GM18867 (cell line): Measurements from ENCODE around the gene TIMM8B.
"Not testable (repeated sequence)": the region's sequence is repeated elsewhere in the genome, so short reads cannot be mapped to it uniquely, and the experiment has no call there.

ENCODE experiments used
- ATAC-seq: cut with Tn5 transposase; IDR thresholded peaks from one replicate; pipeline ENCODE4 v1.9.1; 2021; ENCODE audit warnings: mild to moderate bottlenecking, moderate library complexity; ENCODE audit not compliant: unreplicated experiment

TIMM8B gene, protein sequence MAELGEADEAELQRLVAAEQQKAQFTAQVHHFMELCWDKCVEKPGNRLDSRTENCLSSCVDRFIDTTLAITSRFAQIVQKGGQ

GRCh38 chr11:112086422-112087191 is at the start of gene TIMM8B, which contains the start of gene SDHD:
Gene TIMM8B, minus strand, starts transcription at chr11:112086756. Its CDS starts 33 bp downstream, at chr11:112086723.
Gene SDHD, plus strand, starts transcription at chr11:112086873. Its CDS starts 35 bp downstream, at chr11:112086908.
- peak; percentile 85 for ATAC-seq

DNA sequence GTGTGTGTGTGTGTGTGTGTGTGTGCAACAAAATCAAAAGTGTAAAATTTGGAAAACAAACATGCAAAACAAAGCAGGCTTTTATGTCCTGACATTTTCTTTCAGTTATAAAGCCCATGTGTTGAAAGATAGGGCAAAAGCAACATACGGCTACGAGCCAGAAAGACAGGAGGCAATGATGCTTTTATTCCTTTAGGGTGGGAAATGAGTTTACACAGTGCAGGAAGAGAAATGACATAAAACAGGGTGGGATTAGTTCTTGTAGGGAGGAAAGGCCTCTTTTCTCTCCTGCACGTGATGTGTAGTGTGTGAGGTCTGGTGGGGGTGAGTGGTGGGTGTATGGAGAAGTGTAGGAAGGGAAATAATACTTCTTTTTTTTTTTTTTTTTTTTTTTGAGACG is 47.9 kb upstream of the TIMM8B start:
- no peak for ATAC-seq

DNA sequence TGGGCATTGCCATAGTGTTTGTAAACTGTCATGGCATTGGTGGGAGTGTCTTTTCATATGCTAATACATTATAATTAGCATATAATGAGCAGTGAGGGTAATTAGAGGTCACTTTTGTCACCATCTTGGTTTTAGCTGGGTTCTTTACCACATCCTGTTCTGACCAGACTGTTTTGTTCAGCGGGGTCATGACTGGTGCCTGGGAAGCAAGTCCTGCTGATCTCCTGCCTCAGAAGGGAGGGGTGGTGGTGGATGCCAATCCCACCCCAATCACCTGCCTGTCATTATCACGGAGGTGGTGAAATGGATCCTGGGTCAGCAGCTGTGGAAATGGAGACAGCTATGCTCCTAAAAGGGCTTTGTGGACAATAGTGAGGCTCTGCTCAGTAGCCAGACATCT is 46.2 kb upstream of the TIMM8B start:
- ATAC-seq, result peak; percentile 60

- no peak for ATAC-seq
Measured at GRCh38 chr11:112129656-112130055, 43.1 kb upstream of the TIMM8B start.

GRCh38 chr11:112128483-112129121 is 42.0 kb upstream of the TIMM8B start:
- no peak for ATAC-seq

- no peak for ATAC-seq
Measured at GRCh38 chr11:112127056-112127455, 40.5 kb upstream of the TIMM8B start.

GRCh38 chr11:112123129-112123528 is 36.6 kb upstream of the TIMM8B start:
- ATAC-seq, result no peak

GRCh38 chr11:112121981-112122615 is 35.5 kb upstream of the TIMM8B start:
- ATAC-seq, result no peak

GRCh38 chr11:112118176-112118575 is 31.6 kb upstream of the TIMM8B start:
- no peak for ATAC-seq

- no peak for ATAC-seq
Measured at GRCh38 chr11:112115386-112115785, 28.8 kb upstream of the TIMM8B start.

GRCh38 chr11:112114460-112114859 is 27.9 kb upstream of the TIMM8B start:
- no peak for ATAC-seq

DNA sequence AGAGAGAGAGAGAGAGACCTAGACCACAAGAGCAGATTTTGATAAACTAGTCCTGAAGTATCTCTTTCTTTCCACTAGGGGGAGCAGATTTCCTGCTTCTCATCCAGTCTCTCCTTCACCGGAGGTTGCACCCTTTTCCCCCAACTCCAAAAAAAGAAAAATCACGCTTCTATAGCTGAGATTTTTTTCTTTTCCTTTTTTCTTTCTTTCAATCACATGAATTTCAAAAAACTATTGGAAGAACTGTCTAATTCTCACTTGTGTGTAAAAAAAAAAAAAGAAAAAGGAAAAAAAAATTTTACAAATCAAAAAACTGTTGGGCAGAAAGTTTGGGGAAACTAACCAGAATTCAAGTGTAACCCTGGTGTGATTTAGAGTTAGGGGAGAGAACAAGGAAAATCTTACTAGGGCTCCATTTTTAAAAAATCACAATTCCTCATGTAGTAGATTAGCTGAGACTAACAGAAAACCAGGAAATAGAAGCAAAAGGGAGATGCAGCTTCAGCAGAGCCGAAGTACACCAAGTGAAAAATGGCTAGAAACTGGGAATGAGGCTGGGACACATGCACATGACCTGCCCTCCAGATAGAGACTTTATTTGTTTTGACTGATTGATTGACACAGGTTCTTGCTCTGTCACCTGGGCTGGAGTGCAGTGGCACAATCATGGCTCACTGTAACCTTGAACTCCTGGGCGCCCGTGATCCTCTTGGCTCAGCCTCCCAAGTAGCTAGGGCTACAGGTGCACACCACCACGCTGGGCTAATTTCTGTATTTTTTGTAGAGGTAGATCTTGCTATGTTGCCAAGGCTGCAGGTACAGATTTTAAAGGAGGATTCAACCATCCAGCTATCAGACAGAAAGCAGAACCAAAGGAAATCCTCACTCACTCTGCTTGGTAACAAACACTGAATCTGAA is 27.2 kb upstream of the TIMM8B start:
- no peak for ATAC-seq

- ATAC-seq, result no peak
Measured at GRCh38 chr11:112106070-112106469, 19.5 kb upstream of the TIMM8B start.

GRCh38 chr11:112103446-112103845 is 16.9 kb upstream of the TIMM8B start:
- no peak for ATAC-seq

- no peak for ATAC-seq
Measured at GRCh38 chr11:112100462-112100861, 13.9 kb upstream of the TIMM8B start.

DNA sequence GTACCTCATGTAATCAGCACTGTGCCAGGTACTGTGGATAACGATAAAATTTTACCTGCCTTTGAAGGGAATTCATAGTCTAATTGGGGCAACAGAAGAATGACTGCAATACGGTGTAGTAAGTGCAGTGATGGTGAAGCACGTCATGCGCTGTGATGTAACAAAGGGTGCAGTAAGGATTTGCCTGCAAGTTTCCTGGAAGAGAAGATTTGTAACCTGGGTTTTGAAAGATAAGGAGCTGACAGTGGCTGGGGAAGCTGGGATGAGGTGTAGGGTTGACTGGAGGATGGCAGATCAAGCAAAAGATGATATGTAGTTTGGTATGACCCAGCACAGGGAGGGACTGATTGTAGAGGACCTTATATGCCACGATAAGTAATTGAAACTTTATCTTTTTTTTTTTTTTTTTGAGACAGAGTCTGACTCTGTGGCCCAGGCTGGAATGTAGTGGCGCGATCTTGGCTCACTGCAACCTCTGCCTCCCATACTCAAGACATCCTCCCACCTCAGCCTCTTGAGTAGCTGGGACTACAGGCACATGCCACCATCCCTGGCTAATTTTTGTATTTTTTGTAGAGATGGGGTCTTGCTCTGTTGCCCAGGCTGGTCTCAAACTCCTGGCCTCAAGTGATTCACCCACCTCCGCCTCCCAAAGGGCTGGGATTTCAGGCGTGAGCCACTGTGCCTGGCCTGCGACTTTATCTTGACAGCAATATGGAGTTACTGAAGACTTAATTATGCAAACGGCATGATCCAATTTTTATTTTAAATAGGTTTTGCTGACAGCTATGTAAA is 11.4 kb upstream of the TIMM8B start:
- no peak for ATAC-seq

DNA sequence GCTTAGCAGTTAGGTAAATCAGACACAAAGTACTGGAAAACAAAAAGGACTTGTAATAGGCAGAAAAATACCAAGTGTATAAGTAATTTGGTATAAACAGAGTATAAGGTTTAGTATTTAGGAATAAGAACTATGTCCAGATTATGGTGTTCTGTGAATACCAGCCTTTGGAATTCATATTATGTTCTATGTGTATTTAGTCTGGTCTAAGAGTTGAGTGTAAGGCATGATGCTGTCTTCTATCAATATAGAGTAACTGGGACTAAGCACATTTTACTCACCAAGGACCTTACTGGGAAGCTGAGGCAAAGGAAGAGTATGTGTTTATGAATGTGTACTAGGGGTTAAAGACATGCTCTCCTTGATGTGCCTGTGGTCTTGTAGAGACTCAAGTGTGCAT is 9.6 kb upstream of the TIMM8B start:
- no peak for ATAC-seq

DNA sequence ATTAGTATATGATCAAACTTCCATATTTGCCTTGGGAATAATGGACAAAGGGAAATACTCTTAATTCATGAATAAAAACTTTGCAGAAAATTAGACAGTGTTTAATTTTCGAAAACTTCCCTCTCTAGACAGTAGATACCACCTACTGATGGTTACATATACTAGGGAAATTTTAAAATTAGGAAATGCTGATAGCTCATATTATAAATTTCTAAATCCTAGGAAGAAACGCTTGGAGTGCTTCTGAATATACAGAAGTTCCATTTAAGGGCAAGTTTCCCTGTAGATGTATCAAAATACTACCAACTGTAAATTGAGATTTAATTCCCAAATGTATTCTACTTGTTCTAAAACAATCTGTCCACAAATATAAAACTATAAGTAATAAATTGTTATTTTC is 8.7 kb upstream of the TIMM8B start:
- ATAC-seq, result not testable (repeated sequence)

GRCh38 chr11:112087212-112087611 is 656 bp upstream of the TIMM8B start:
- ATAC-seq, result no peak
